ENCODE data around the gene C2CD5. TPM values are rescaled to one million over a fixed set of nuclear protein-coding genes. Genes with fewer than 3 reads are reported as not detected.

The C2CD5 gene
- total and polyA plus RNA-seq, 2 of the 13 experiments (the other 11 are each of a cell fraction or from before 2014, with no cell fraction given), result 12.6 to 14.6 TPM

DNA sequence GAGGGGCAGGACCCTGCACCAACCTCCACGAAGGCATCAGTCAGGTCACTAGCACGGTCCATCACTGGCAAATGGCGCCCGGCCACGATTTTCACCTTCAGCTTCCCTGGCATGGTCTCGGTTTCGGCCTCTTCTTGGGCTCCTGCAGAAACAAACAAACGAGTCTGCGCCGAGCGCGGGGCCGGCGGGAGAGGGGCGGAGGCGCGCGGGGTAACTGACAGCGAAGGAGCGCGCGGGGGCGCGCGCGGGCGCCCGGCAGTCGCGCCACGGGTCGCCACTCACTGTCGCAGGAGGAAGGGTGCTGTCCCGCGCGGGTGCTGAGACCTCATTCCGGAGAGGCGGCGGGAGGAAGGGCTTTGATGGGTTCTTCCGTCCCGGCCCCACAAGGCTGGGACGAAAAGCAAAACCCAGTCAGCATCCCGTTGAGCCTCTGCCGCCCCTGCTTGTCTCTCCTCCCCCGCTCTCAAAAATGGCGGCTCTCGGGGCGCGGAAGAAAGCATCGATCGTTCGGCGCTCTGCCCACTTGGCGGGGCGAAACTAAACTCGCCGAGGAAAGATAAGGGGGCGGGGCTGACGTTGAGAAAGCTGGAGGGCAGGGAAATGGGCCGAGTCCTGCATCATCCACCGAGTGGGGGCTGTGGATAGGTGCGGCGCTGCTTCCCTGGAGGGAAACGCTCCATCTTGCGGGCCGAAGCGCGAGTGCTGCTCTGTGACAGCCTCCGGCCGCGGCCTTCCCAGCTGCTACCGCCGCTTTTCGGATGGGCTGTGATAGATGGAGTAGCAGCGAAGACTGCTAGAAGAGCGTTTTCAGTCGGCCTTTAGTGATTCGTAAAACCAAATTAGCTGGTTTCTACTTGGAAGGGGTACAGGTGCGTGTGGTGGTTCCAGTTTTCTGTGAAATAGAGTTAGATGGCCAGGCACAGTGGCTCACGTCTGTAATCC is at the start of gene C2CD5 (continued):
- TF ChIP-seq, protein P1, sequence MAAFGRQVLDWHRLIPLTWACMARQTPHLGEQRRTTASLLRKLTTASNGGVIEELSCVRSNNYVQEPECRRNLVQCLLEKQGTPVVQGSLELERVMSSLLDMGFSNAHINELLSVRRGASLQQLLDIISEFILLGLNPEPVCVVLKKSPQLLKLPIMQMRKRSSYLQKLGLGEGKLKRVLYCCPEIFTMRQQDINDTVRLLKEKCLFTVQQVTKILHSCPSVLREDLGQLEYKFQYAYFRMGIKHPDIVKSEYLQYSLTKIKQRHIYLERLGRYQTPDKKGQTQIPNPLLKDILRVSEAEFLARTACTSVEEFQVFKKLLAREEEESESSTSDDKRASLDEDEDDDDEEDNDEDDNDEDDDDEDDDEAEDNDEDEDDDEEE (CRISPR knock-in tag; IDR thresholded peaks at IDR 0.05), result no peak
- peak; percentile 85 for TF ChIP-seq ZNF142 (CRISPR knock-in tag; IDR thresholded peaks at IDR 0.05)
- TF ChIP-seq, protein P2, sequence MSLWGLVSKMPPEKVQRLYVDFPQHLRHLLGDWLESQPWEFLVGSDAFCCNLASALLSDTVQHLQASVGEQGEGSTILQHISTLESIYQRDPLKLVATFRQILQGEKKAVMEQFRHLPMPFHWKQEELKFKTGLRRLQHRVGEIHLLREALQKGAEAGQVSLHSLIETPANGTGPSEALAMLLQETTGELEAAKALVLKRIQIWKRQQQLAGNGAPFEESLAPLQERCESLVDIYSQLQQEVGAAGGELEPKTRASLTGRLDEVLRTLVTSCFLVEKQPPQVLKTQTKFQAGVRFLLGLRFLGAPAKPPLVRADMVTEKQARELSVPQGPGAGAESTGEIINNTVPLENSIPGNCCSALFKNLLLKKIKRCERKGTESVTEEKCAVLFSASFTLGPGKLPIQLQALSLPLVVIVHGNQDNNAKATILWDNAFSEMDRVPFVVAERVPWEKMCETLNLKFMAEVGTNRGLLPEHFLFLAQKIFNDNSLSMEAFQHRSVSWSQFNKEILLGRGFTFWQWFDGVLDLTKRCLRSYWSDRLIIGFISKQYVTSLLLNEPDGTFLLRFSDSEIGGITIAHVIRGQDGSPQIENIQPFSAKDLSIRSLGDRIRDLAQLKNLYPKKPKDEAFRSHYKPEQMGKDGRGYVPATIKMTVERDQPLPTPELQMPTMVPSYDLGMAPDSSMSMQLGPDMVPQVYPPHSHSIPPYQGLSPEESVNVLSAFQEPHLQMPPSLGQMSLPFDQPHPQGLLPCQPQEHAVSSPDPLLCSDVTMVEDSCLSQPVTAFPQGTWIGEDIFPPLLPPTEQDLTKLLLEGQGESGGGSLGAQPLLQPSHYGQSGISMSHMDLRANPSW (CRISPR knock-in tag; IDR thresholded peaks at IDR 0.05; ENCODE audit: borderline replicate concordance), result no peak
- TF ChIP-seq HDAC2 (CRISPR knock-in tag; IDR thresholded peaks at IDR 0.05), result peak; percentile 90
- TF ChIP-seq ZFP37 (CRISPR knock-in tag; IDR thresholded peaks at IDR 0.05; ENCODE audit: borderline replicate concordance), result peak; percentile 54; the same call in 1 of the 2 replicates
- TF ChIP-seq, protein P3, sequence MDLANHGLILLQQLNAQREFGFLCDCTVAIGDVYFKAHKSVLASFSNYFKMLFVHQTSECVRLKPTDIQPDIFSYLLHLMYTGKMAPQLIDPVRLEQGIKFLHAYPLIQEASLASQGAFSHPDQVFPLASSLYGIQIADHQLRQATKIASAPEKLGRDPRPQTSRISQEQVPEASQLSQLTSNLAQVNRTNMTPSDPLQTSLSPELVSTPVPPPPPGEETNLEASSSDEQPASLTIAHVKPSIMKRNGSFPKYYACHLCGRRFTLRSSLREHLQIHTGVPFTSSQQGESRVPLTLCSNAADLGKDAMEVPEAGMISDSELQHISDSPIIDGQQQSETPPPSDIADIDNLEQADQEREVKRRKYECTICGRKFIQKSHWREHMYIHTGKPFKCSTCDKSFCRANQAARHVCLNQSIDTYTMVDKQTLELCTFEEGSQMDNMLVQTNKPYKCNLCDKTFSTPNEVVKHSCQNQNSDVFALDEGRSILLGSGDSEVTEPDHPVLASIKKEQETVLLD (CRISPR knock-in tag; IDR thresholded peaks at IDR 0.05; ENCODE audit: low read depth), result no peak; the same call in 1 of the 2 replicates
- no peak for TF ChIP-seq THAP7 (CRISPR knock-in tag; IDR thresholded peaks at IDR 0.05)
- TF ChIP-seq SMARCC2 (IDR thresholded peaks at IDR 0.05), result no peak
- no peak for TF ChIP-seq JUNB (CRISPR knock-in tag; IDR thresholded peaks at IDR 0.05; ENCODE audit: borderline replicate concordance)
- TF ChIP-seq MEIS2 (CRISPR knock-in tag; IDR thresholded peaks at IDR 0.05), result 0 out of 2 replicates have a peak, but pooled peaks have one; percentile 51
- TF ChIP-seq ZNF724P (CRISPR knock-in tag; IDR thresholded peaks at IDR 0.05; ENCODE audit: borderline replicate concordance), result no peak
- TF ChIP-seq, protein P4, sequence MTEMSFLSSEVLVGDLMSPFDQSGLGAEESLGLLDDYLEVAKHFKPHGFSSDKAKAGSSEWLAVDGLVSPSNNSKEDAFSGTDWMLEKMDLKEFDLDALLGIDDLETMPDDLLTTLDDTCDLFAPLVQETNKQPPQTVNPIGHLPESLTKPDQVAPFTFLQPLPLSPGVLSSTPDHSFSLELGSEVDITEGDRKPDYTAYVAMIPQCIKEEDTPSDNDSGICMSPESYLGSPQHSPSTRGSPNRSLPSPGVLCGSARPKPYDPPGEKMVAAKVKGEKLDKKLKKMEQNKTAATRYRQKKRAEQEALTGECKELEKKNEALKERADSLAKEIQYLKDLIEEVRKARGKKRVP (CRISPR knock-in tag; IDR thresholded peaks at IDR 0.05), result peak in 1 of 2 experiments; percentile 64; a peak in 1 of 4 replicates
- TF ChIP-seq ZNF776 (CRISPR knock-in tag; IDR thresholded peaks at IDR 0.05), result 0 out of 2 replicates have a peak, but pooled peaks have one; percentile 38
- no peak; the same call in 1 of the 2 replicates for TF ChIP-seq ZNF703 (CRISPR knock-in tag; IDR thresholded peaks at IDR 0.05; ENCODE audit: borderline replicate concordance)
